Fibroblast of skin of right quadriceps (primary cell): Measurements from ENCODE around the gene PRKX.
A peak's percentile ranks its signal among the peaks of the same experiment; 100 is the strongest.
"Not testable (repeated sequence)": the region's sequence is repeated elsewhere in the genome, so short reads cannot be mapped to it uniquely, and the experiment has no call there.

ENCODE experiments used
- DNase-seq: peaks from one replicate; pipeline ENCODE4 v3.0.0-alpha.2; 2013

Gene PRKX

DNA sequence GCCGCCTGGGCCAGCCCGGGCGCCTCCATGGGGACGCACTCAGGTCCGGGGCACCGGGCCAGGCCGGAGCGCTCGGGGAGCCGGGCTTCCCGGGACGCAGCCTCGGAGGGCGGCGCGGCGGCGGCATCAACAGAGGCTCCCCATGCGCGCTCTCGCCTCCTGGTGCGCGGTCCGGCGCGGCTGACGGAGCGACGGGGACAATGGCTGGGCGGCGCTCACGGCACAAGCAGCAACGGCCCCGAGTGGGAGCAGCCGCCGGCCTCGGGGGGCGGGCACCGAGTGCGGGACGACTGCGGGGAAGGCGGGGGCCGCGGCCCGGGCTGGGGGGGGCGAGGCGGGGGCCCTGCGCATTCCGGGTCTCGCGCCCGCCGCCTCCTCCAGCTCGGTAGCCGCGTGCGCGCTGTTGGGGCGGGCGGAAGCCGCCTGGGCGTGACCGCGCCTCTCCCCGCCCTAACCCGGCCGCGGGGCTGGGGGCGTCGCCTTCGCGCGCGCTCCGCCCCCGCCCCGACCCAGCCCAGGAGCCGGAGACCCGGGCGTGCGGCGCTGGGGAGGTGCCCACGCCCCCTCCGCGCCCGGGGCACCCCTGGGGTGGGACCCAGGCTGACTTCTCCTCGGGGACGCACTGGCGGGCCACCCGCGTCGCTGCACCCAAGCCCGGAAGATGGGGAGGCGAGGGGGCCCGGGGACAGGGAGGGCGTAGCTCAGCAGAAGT is at the start of gene PRKX:
Gene PRKX, minus strand, starts transcription at position 425 of the 712 bp plus-strand sequence. Its CDS starts 396 bp downstream, at position 29.
- peak; percentile 51 for DNase-seq

DNA sequence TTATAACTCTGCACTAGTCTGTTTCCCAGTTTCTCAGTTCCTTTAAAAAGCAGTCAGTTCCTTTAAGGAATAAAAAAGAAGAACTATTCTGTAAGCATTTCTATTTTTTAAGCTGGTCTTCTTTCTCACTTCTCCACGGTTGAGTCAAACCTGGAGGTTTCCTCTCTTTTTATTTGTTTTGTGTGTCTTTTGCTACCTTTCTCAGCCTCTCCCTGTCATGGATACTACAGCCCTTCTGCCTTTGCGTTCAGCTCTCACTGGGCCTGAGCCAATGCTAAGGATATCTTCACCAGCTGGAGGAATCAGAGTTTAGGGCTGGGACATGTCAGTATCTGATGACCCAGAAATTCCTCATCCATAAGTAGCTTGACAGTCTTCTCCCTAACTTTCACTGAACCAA is 49.7 kb upstream of the PRKX start:
- no peak for DNase-seq

DNA sequence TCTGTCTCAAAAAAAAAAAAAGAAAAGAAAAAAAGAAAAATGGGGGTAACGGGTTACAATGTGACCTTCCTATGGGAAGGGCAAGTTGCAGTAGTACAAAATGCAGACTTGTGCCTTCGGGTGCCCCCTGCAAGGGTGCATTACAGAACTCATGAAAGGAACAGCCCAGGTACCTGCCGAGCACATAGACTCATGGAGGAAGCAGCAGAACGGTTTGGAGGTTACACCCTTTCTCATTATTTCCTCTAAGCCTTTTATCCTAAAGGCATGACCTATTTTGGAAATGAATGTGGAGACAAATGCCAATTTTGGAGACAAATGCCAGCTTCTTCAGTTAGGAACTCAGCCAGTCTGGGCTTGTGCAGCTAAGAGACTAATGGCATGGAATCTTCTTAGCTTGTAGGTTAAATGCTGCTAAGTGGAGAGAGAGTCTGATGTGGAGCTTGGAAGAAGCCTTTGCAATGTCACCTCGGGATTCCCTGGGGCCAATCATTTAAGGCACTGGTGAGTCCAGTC is 44.1 kb upstream of the PRKX start:
- DNase-seq: no peak

DNA sequence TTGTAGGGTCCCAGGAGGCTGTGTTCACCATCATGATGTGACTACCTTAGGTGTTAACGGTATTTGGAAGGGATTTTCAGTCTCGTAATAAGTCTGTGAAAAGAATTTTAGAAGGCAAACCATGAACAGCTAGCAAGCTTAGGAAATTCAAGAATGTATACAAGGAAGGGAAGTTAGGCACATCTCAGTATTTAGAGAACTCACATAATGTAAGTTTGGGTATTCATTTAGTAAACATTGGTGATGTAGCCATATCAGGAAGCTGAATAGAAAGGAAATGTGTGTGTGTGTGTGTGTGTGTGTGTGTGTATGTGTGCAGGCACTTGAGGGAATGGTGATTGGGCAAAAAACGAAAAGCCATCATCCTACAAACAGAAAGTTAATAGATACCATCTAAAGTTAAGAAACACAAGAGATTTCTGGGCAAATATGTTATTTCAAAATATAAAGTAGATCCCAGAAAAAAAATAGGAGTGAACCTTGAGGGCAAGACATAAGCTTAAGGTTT is 34.7 kb upstream of the PRKX start:
- DNase-seq: no peak

DNA sequence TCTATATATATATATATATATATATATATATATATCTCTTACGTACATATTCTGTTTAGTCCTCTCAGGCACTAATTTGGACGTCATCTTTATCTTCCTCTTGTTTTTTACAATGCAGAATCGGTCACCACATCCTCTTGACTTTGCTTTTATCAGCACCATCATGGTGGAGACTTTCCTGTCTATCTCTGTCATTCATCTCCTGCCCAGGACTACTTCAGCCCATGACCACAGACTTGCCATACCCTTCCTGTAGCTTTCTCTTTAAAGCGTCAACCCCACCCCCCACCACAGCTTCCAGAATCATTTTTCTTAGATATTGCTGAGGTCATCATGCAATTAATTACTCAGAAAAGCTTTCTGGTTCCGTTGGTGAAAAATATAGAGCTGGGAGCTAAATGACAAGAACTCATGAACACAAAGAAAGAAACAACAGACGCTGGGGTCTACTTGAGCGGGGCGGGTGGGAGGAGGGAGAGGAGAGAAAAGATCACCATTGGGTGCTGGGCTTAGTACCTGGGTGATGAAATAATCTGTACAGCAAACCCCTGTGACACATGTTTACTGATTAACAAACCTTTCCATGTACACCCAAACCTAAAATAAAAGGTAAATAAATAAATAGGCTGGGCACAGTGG is 30.5 kb upstream of the PRKX start:
- no peak for DNase-seq

DNA sequence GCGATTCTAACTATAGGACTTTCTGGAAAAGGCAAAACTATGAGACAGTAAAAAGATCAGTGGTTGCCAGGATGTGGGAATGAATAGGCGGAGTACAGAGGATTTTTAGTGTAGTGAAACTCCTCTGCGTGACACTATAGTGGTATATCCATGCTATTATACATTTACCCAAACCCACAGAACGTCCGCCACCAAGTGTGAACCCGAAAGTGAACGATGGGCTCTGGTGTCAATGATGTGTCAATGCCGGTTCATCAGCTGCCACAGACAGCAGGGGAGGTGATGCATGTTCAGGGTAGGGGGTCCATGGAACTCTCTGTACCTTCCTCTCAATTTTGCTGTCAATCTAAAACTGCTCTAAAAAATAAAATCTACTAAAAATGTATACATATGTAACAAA is 27.5 kb upstream of the PRKX start:
- DNase-seq: not testable (repeated sequence)

DNA sequence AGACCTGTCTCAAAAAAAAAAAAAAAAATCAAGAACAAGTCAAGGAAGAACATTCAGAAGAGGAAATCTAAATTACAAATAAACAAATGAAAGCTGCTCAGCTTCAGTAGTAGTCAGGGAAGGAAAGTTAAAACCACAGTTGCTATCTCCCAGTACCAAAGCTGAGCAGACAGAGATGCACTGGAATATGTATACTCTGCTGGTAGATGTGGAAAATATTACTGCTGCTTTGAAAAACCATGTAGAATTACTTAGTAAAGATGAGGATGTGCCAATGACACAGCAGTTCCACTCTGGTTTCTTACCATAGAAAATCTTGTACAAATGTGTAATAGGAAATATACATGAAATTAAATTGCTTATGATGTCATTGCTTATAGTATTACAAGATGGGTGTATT is 25.1 kb upstream of the PRKX start:
- DNase-seq: no peak

DNA sequence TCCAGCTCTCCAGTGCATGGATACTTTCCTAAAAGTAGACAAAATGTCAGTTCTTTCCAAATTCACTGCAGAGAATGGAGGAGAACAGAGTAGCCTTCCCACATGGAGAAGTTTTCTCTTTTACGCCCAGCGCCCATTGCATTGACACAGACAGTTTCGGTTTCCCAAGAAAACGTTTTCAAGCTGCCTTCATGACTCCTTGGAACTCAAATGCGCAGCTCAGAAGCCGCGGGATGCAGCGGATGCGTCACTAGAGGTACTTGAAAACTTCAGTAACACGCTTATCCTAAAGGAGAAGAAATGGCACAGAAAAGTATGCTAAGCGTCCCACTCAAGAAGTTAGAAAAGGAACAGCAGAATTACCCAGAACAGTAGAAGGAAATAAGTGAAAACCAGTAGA is 23.1 kb upstream of the PRKX start:
- DNase-seq: not testable (repeated sequence)

DNA sequence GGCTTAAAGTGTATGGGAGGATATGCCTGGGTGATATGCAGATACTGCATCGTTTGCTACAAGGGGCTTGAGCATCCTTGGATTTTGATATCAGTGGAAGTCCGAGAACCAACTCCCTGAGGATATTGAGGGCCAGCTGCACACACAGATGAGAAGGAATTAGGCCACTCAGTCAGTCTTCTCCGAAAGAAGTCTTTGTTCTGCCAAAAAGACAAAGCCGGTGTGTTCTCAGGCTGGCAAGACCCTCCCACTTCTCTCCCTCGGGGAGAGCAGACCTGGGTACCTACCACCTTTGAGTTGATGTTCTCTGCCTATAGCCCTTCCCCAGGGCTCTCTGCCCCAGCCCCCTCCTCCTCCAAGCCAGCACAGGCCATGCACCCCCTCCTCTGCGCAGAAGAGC is 22.4 kb upstream of the PRKX start:
- DNase-seq: not testable (repeated sequence)

DNA sequence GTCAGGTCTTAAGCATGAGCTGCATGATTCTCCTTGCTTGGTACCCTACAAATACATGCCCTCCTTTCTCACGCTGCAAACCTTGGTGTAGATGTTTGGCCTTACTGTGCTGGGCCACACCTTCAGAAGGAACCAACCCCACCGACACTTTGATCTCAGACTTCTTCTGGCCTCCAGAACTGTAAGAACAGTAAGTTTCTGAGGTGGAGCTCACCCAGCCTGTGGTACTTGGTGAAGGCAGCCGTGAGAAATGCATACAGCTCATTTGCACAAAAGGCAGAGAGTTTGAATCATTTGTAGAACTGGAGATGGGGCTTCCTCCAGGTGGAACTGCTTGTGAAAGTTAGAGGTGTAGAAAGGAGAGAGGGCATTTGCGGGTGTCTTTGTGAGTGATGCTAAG is 21.0 kb upstream of the PRKX start:
- DNase-seq: not testable (repeated sequence)

DNA sequence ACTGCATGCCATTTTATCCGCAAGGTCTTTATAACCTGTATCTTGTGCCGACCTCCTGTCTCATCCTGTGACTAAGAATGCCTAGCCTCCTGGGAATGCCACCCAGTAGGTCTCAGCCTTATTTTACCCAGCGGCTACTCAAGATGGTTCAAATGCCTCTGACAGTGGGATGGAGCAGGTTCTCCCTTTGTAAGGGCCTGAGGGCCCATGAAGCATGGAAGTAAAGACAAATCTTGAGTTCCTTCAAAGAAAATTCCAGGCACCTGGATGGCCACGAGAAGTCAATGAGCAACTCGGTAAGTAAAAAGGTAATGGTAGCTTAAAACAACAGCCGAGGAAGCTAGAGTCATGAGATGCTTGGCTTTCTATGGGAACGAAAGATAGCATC is 19.6 kb upstream of the PRKX start:
- no peak for DNase-seq

DNA sequence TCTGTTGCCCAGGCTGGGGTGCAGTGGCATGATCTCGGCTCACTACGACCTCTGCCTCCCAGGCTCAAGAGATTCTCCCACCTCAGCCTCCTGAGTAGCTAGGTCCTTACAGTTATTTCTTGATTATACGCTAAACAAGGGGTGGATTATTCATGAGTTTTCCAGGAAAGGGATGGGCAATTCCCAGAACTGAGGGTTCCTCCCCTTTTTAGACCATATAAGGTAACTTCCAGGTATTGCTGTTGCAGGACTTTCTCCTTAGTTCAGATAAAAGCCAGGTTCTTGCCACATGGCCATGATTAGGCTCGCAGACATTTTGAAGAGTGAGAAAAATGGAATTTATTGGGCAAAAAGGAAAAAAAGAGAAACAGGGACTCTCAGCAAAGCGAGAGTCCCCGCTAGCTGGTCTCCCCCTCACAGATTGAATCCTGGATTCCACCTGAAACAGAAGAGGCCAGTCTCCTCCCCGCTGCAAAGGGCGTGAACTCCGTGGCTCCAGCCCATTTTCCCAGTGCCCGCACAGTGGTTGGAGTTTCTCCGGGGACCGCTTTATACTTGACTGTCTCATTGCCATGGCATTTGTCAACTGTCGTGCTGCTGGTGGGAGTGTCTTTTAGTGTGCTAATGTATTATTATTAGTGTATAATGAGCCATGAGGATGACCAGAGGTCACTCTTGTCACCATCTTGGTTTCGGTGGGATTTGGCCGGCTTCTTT is 19.0 kb upstream of the PRKX start:
- DNase-seq: not testable (repeated sequence)

DNA sequence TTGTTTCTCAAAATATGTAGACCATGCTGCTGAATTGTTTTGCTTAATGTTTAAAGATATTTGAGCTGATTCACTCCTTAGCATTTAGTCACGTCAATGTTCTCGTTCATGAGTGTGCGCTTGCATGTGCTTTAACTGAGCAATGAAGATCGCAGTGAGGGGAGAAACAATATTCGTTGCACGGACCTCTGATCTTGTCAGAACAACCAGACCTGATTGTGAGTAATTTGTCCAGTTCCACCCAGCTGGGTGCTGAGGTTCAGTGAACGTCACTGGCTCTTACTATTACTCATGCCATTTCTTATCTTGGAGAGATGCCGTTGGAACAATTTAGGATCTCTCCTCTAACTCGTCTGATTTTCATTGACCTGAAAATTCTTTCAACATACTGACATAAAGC is 15.0 kb upstream of the PRKX start:
- DNase-seq: no peak

DNA sequence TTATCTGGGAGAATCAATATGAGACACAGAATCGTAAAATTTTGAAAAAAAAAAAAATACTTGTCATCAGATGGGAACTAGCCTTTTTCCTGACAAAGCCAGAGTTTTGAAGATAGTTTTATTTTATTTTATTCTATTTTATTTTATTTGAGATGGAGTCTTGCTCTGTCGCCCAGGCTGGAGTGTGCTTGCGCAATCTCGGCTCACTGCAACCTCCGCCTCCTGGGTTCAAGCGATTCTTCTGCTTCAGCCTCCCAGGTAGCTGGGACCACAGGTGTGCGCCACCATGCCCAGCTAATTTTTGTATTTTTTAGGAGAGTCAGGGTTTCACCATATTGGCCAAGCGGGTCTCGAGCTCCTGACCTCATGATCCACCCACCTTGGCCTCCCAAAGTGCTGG is 10.0 kb upstream of the PRKX start:
- not testable (repeated sequence) for DNase-seq

DNA sequence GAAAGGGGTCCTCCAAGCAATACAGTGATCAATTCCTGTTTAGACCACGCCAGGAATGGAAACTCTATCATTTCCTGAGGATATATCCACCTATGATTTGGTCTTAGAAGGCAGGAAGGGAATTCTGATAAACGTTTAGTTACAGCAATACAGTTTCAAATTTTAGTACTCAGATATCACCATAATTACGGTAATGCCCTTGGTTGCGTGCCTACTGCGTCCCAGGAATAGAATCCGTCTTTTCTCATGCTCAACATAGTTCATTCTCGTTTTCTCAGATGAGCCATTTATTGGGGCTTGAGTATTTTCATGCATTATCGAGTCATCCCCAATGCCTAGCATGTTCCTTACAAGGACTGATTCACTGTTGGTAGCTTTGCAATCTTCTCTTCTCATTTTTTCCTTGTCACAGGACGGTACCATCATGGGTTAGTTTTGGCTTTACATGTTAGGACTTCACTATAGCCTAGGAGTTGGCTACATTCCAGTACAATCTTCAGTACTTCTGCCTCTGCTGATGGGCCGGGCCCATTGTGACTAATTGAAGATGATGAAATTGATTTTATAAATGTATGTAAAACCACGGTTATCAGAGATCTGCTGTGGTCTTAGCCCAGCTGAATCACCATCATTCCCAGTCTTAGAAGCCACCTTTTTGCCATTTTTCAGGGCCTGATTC is 4.4 kb upstream of the PRKX start:
- DNase-seq: peak; percentile 23

DNA sequence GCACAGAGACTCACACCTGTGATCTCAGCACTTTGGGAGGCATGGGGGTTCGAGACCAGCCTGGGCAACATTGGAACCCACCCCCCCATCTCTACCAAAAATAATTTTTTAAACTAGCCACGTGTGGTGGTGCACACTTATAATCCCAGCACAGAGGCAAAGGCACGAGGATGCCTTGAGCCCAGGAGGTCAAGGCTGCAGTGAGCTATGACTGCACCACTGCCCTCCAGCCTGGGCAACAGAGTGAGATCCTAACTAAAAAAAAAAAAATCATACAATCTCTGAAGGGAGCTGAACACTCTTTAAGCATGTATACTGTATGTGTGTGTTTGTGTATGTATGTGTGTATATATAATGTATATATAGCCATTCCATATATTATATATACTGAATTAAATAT is 2.5 kb upstream of the PRKX start:
- no peak for DNase-seq

DNA sequence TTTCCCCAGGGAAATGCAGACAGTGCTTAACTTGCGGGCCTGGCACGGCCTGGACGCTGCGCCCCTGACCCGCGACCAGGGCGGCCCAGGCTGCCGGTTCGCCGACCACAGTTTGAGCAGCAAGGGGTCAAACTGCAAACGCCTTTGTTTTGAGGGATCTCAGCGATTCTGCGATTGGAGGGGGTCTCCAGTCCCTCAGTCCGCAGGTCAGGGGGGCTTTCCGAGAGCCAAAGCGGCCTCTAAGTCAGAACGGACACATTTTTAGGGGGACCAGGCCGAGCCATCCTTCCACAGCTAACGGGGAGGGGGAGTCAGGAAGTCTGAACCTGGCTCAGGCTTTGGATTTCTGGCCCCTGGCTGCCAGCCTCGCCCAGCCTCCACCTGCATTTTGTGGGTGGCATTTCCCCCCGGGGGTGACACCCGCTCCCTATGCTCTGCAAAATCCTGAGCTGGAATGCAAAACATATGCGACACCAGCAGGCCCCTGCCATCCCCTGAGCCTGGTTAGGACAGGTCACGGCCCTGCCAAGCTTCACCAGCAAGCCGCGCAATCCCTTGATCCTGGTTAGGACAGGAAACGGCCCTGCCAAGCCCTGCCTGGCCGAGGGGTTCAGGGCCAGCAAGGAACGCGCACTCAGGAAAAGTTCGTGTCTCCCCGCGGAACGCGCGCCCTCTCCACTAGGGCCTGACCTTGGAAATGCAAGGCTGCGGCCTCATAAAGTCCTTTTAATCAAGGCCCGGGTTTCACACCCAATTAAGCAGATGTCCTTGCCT is 1.4 kb upstream of the PRKX start:
- DNase-seq: not testable (repeated sequence)

DNA sequence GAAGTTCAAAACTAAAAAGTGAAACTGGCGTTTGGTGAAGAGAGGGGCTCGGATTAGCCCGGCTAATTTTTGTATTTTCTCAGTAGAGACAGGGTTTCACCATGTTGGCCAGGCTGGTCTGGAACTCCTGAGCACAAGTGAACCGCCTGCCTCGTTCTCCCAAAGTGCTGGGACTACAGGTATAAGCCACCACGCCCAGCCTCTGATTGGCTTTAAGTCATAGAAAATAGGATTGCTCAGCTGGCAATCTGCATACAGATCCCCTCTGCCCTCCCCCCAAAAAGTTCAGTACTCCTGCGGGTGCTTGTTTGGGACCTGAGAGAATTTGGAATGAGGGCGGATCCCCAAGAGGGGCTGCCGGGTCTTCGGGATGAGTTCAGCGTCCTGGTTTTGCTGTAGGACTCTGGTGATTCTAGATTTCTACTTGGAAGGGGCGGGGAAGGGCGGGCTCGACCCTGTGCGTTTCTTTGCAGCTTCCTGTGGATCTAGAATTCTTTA is 537 bp upstream of the PRKX start:
- no peak for DNase-seq

DNA sequence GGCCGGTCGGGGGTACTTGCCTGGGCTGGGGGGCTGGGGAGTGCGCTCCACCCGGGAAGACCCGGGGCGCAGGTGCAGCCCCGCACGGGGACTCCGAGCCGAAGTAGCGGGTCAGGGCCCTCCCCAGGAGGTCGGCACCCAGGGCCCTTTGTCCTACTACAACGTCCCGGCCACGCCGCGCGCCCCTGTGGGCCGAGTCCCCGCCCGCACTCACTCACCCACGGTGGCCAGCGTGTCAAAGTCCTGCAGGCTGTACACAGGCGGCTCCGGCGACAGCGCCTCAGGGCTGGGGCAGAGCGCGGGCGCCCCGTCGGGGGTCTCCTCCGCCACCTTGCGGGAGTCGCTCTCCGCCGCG is 602 bp downstream of the PRKX start:
- no peak for DNase-seq

DNA sequence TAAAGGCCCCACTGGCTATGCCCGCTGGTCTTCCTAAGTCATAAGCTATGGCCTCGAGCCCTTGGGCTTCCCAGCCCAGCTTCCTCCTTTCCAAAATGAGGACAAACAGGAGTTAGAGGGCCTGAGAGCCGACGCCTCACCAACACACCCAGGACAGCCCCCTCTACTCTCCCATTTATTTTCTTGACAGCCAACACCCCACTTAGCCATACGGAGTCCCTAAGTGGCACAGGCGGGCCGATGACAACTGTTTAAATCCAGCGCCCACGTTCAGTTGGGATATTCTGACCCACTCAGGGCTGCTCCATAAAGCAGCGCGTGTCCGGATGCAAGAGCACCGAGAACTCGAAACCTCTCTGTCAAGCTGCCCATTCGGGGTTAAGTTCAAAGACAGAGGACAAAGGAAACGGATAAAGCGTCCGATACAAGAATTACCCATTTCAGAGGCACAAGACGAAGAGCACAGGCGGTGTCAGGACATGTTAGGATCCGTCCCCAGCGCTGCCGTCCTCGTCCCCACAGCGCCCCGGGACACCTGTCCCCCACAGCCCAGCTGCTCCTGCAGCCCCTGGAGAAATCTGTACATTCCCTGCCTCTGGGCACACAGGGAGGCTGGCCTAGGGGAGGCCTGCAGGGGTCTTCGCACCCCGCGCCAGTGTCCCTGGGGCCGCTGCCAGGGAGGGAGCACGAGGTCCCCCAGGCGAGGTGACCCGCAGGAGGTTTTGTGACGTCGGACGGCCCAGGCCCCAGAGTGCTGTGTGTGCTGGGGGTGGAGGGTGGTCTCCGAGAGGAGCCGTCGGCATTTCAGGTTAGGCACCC is 1.2 kb downstream of the PRKX start:
- no peak for DNase-seq

DNA sequence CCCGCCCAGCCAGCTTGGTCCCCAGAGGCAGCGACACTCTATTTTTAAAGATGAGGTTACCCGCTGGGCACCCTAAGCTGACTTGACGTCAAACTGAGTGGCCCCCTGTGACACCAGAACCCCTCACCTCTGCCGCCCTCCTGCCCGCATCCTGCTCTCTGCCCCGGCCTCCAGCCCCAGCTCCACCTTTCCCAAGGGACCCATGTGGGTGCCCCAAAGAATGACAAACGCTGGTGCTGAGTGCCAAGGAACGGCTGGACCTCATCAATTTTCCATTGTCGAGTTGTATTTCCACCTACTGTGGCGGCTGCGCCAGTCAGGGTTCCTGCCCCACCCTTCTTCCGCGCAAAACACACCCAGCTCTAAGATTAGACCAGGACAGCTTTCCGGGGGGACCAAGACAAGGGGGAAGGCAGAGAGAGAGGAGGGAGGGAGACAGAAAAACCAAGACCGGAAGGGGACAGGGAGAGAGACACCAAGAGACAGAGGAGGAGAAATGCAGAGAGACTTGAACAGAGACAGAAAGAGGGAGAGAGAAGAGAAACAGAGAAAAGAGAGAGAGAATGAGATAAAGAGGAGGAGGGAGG is 2.0 kb downstream of the PRKX start:
- no peak for DNase-seq
